Neural progenitor cell (in vitro differentiated cells): ENCODE results near the gene TRABD2B. TPM values are rescaled to one million over a fixed set of nuclear protein-coding genes. Genes with fewer than 3 reads are reported as not detected.

Experiments
- DNase-seq: peaks from one replicate; pipeline ENCODE4 v3.0.0-alpha.2; 2016; ENCODE audit warnings: low spot score
- H2AFZ ChIP-seq: fragments of 200-600 bp; sonication (generic); replicated peaks from 2 replicates; pipeline ENCODE4 v1.6.1; 2016; ENCODE audit warnings: antibody characterized with exemption
- H3F3A ChIP-seq: fragments of 200-600 bp; sonication (generic); 2 replicates; pipeline ENCODE4 v1.6.1; 2016; ENCODE audit warnings: antibody characterized with exemption, low read depth
- H3K27ac ChIP-seq: fragments of 200-600 bp; sonication (generic); 2 replicates; pipeline ENCODE4 v1.5.1; 2016; ENCODE audit warnings: mild to moderate bottlenecking
- H3K27me3 ChIP-seq: fragments of 200-600 bp; sonication (generic); 2 replicates; pipeline ENCODE4 v1.6.1; 2016; ENCODE audit warnings: mild to moderate bottlenecking, moderate library complexity
- H3K36me3 ChIP-seq: fragments of 200-600 bp; sonication (generic); 2 replicates; pipeline ENCODE4 v1.5.1; 2016
- H3K4me1 ChIP-seq: fragments of 200-600 bp; sonication (generic); 2 replicates; pipeline ENCODE4 v1.6.1; 2016; ENCODE audit warnings: mixed run types
- H3K4me2 ChIP-seq: fragments of 200-600 bp; sonication (generic); 2 replicates; pipeline ENCODE4 v1.6.1; 2016
- H3K4me3 ChIP-seq: fragments of 200-600 bp; sonication (generic); 2 replicates; pipeline ENCODE4 v1.5.1; 2016
- H3K79me2 ChIP-seq: fragments of 200-600 bp; sonication (generic); 2 replicates; pipeline ENCODE4 v1.6.1; 2016; ENCODE audit warnings: low read depth
- H3K9ac ChIP-seq: fragments of 200-600 bp; sonication (generic); 2 replicates; pipeline ENCODE4 v1.6.1; 2016
- H3K9me3 ChIP-seq: fragments of 200-600 bp; sonication (generic); 2 replicates; pipeline ENCODE4 v1.5.1; 2016; ENCODE audit warnings: low read depth
- H4K20me1 ChIP-seq: fragments of 200-600 bp; sonication (generic); 2 replicates; pipeline ENCODE4 v1.6.1; 2016; ENCODE audit warnings: low read depth
- H3K27ac Mint-ChIP-seq: 3 replicates; pipeline ENCODE4 v1.8.0; 2021; ENCODE audit warnings: mixed read lengths
- H3K27me3 Mint-ChIP-seq: 2 replicates; pipeline ENCODE4 v1.8.0; 2022; ENCODE audit warnings: low read depth, mild to moderate bottlenecking, inconsistent platforms, moderate library complexity, mixed read lengths; ENCODE audit not compliant: insufficient read depth
- H3K36me3 Mint-ChIP-seq: 3 replicates; pipeline ENCODE4 v1.8.0; 2021; ENCODE audit warnings: mixed read lengths
- H3K4me1 Mint-ChIP-seq: 3 replicates; pipeline ENCODE4 v1.8.0; 2021; ENCODE audit warnings: mixed read lengths
- H3K4me3 Mint-ChIP-seq: 3 replicates; pipeline ENCODE4 v1.8.0; 2021; ENCODE audit warnings: mild to moderate bottlenecking, moderate library complexity, mixed read lengths
- H3K9me3 Mint-ChIP-seq: 3 replicates; pipeline ENCODE4 v1.8.0; 2020; ENCODE audit warnings: mixed read lengths
- CTCF ChIP-seq: fragments of 200-600 bp; sonication (generic); IDR thresholded peaks from 2 replicates; pipeline ENCODE4 v1.5.1; 2017; ENCODE audit warnings: antibody characterized with exemption, mild to moderate bottlenecking
- EZH2 ChIP-seq: fragments of 200-600 bp; sonication (generic); IDR thresholded peaks from 2 replicates; pipeline ENCODE4 v1.6.1; 2017; ENCODE audit warnings: antibody characterized with exemption, mild to moderate bottlenecking, moderate library complexity
- EZH2phosphoT487 ChIP-seq: fragments of 200-600 bp; sonication (generic); IDR thresholded peaks from 2 replicates; pipeline ENCODE4 v1.6.1; 2017; ENCODE audit warnings: antibody characterized with exemption
- total RNA-seq: library from RNA; depleted of rRNA; stranded (reverse); fragments of >200 nt; gene quantifications from 2 replicates; pipeline ENCODE4 v1.2.3, GENCODE V29; 2015; ENCODE audit warnings: low replicate concordance

The TRABD2B gene
- total RNA-seq, 1 donor from 2014 or later = 0.09 TPM

- Histone ChIP-seq H3K27me3 (no peaks in the 10 kb centered on the region), H3F3A (no peaks in the 10 kb centered on the region), H3K4me3 (no peak overlapping the region), H3K9me3 (no peaks in the 10 kb centered on the region), H3K4me1 (peaks cover 3% of the 10 kb centered on the region), H4K20me1 (no peaks in the 10 kb centered on the region), H3K79me2 (no peaks in the 10 kb centered on the region), H2AFZ (no peak overlapping the region), H3K27ac (no peak overlapping the region), H3K4me2 (no peak overlapping the region), H3K9ac (no peak overlapping the region), H3K36me3 (no peaks in the 10 kb centered on the region)
- Mint-ChIP-seq H3K27me3 (peaks cover 7% of the 10 kb centered on the region), H3K4me1 (peaks cover 4% of the 10 kb centered on the region), H3K36me3 (no peaks in the 10 kb centered on the region), H3K4me3 (no peak overlapping the region), H3K9me3 (no peaks in the 10 kb centered on the region), H3K27ac (no peak overlapping the region)
- DNase-seq = no peak
- TF ChIP-seq CTCF (no peak), EZH2 (no peak)
These were observed 212.7 kb downstream of the TRABD2B start for GRCh38 chr1:47784497-47784822.

- DNase-seq = no peak
- Mint-ChIP-seq H3K9me3 (no peaks in the 10 kb centered on the region), H3K4me3 (no peak overlapping the region), H3K36me3 (no peaks in the 10 kb centered on the region), H3K27me3 (peaks cover 7% of the 10 kb centered on the region), H3K4me1 (peaks cover 4% of the 10 kb centered on the region), H3K27ac (no peak overlapping the region)
- TF ChIP-seq CTCF (no peak), EZH2phosphoT487 (no peak), EZH2 (no peak)
- no peaks in the 10 kb centered on the region for H3K9me3 ChIP-seq
- no peaks in the 10 kb centered on the region for H3F3A ChIP-seq
- H3K36me3 ChIP-seq = no peaks in the 10 kb centered on the region
- H4K20me1 ChIP-seq = no peaks in the 10 kb centered on the region
- no peak overlapping the region for H3K27ac ChIP-seq
- H3K79me2 ChIP-seq = no peaks in the 10 kb centered on the region
- H3K4me3 ChIP-seq = no peak overlapping the region
- H3K4me2 ChIP-seq = no peak overlapping the region
- no peak overlapping the region for H2AFZ ChIP-seq
- no peak overlapping the region for H3K9ac ChIP-seq
- H3K27me3 ChIP-seq = no peaks in the 10 kb centered on the region
- peaks cover 3% of the 10 kb centered on the region for H3K4me1 ChIP-seq
These were observed 213.3 kb downstream of the TRABD2B start for GRCh38 chr1:47783638-47784496.

DNA sequence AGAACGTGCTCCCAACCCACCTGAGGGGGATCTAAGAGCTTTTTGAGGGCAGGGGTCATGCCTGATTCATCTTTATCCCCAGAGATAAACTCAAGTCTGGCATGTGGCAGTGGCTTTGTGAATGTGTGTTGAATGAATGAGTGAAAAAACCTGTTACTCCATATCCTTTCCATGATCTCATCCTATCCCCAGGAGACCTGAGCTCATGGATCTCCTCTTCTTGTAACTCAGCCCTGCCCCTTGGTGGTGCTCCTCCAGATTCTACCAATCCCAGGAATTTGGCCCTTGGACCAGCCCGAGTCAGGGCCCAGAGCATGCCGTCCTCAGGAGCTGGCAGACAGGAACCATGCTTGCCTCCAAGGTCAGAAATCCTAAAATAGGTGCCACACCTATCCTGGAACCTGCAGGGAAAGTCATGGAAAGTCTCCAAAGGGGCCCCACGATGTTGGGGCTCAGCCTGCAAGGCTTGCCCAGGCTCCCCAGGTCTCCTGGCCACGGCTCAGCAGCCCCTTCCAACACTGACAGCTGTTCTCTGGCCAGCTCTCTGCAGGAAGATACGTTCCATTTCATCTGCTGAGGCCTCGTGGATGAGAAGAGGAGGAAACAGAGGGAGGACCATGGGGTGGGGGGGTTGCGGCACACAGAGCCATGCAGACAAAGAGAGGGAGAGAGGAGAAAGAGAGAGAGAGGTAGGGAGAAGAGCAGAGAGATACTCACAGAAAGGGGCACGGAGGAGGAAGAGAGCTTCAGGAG lies 214.6 kb downstream of the TRABD2B start:
- H3K9me3 ChIP-seq = no peaks in the 10 kb centered on the region
- Mint-ChIP-seq H3K9me3 (no peaks in the 10 kb centered on the region), H3K27ac (no peak overlapping the region), H3K36me3 (no peaks in the 10 kb centered on the region), H3K27me3 (peaks cover 5% of the 10 kb centered on the region), H3K4me1 (peaks cover 10% of the 10 kb centered on the region), H3K4me3 (no peak overlapping the region)
- peaks cover 3% of the 10 kb centered on the region for H3K4me1 ChIP-seq
- no peak for TF ChIP-seq EZH2
- TF ChIP-seq CTCF = no peak
- TF ChIP-seq EZH2phosphoT487 = no peak
- H3K4me3 ChIP-seq = no peak overlapping the region
- no peak for DNase-seq
- no peak overlapping the region for H3K9ac ChIP-seq
- no peaks in the 10 kb centered on the region for H3K27me3 ChIP-seq
- no peaks in the 10 kb centered on the region for H3K79me2 ChIP-seq
- H3K36me3 ChIP-seq = no peaks in the 10 kb centered on the region
- H4K20me1 ChIP-seq = no peaks in the 10 kb centered on the region
- H3K27ac ChIP-seq = no peak overlapping the region
- H3K4me2 ChIP-seq = no peak overlapping the region
- no peak overlapping the region for H2AFZ ChIP-seq
- no peaks in the 10 kb centered on the region for H3F3A ChIP-seq
